ENCODE results near the gene TBC1D1. TPM values are rescaled to one million over a fixed set of nuclear protein-coding genes. Genes with fewer than 3 reads are reported as not detected.

TBC1D1 gene
- total and polyA plus RNA-seq, 2 donors (not counting 3 experiments of a cell fraction or from before 2014, with no cell fraction given) = 63.5 to 116 TPM

GRCh38 chr4:38099908-38100407 is 209.1 kb downstream of the TBC1D1 start:
- Histone ChIP-seq H3K4me3 (replicated peaks in 1 of 3; ENCODE audit: insufficient read depth in 1 of 3, low read depth in 1 of 3, low read length in 3 of 3) (no peak overlapping the region), H3K4me2 (ENCODE audit: insufficient read depth, low read length) (peak overlapping the region; percentile 22), H3K36me3 (ENCODE audit: control insufficient read depth in 2 of 2, extremely low read depth in 1 of 2, insufficient read depth in 2 of 2, low read length in 2 of 2) (peaks cover 0 to 2% of the 10 kb centered on the region in 2 experiments), H3K9me3 (replicated peaks; ENCODE audit: control insufficient read depth, insufficient read depth, low read length) (no peaks in the 10 kb centered on the region), H2AFZ (ENCODE audit: low read depth, low read length) (no peak overlapping the region), H3K27me3 (ENCODE audit: control insufficient read depth in 2 of 2, insufficient read depth in 2 of 2, low read length in 2 of 2) (no peaks in the 10 kb centered on the region), H3K9ac (replicated peaks; ENCODE audit: extremely low read depth, insufficient read depth, low read length) (peak overlapping the region; percentile 20), H4K20me1 (replicated peaks; ENCODE audit: control insufficient read depth, extremely low read depth, insufficient read depth, low read length) (no peaks in the 10 kb centered on the region), H3K27ac (ENCODE audit: insufficient read depth, low read depth, low read length) (peak overlapping the region; percentile 66), H3K79me2 (ENCODE audit: control insufficient read depth, insufficient read depth, low read length) (no peaks in the 10 kb centered on the region), H3K4me1 (ENCODE audit: control insufficient read depth, extremely low read depth, insufficient read depth, low read length) (peaks cover 12% of the 10 kb centered on the region), H3K9me1 (replicated peaks; ENCODE audit: control insufficient read depth, extremely low read depth, insufficient read depth, low read length) (no peaks in the 10 kb centered on the region)
- ChIA-PET CTCF (interaction anchor here (0.7 to 1.4 kb wide), 4 partner anchors 10 to 659 kb away, joined by 3 to 5 read pairs (median 4); no protein-coding TSS in a partner anchor), POLR2A (interaction anchor here (0.8 kb wide), 1 partner anchor 15 kb away, joined by 3 read pairs; no protein-coding TSS in a partner anchor)
- dilution Hi-C loops (cut with MboI; ENCODE audit: extremely low pct_ligation_motif_present, low sequenced_read_pairs) (no loop called here), intact Hi-C loops (cut with micrococcal nuclease) (no loop called here)
- no TSS peak for BruUV-seq (replicated peaks)
- FAIRE-seq (no peak), DNase-seq (ENCODE audit: low read depth, low spot score) (peak; percentile 84)
- TF ChIP-seq, protein P1, sequence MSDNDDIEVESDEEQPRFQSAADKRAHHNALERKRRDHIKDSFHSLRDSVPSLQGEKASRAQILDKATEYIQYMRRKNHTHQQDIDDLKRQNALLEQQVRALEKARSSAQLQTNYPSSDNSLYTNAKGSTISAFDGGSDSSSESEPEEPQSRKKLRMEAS (IDR thresholded peaks at IDR 0.05; ENCODE audit: insufficient read depth, insufficient read length) = no peak
- TF ChIP-seq, protein P2, sequence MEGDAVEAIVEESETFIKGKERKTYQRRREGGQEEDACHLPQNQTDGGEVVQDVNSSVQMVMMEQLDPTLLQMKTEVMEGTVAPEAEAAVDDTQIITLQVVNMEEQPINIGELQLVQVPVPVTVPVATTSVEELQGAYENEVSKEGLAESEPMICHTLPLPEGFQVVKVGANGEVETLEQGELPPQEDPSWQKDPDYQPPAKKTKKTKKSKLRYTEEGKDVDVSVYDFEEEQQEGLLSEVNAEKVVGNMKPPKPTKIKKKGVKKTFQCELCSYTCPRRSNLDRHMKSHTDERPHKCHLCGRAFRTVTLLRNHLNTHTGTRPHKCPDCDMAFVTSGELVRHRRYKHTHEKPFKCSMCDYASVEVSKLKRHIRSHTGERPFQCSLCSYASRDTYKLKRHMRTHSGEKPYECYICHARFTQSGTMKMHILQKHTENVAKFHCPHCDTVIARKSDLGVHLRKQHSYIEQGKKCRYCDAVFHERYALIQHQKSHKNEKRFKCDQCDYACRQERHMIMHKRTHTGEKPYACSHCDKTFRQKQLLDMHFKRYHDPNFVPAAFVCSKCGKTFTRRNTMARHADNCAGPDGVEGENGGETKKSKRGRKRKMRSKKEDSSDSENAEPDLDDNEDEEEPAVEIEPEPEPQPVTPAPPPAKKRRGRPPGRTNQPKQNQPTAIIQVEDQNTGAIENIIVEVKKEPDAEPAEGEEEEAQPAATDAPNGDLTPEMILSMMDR (IDR thresholded peaks at IDR 0.05; ENCODE audit: extremely low read depth in 1 of 2, insufficient read depth in 1 of 2, low read depth in 1 of 2, low read length in 2 of 2) = no peak
- TF ChIP-seq FOS (IDR thresholded peaks at IDR 0.05; ENCODE audit: borderline replicate concordance, insufficient read depth, low read length) (no peak), EZH2 (IDR thresholded peaks at IDR 0.05; ENCODE audit: borderline replicate concordance, low read depth, low read length, severe bottlenecking) (no peak), POLR2AphosphoS5 (IDR thresholded peaks at IDR 0.05; ENCODE audit: insufficient read depth, low read depth, low read length) (no peak), POLR2A (IDR thresholded peaks at IDR 0.05; ENCODE audit: low read depth, low read length) (no peak), MYC (IDR thresholded peaks at IDR 0.05; ENCODE audit: low read depth, low read length) (no peak), JUN (IDR thresholded peaks at IDR 0.05; ENCODE audit: borderline replicate concordance, insufficient read depth, insufficient read length, low read depth) (no peak), GATA2 (IDR thresholded peaks at IDR 0.05; ENCODE audit: insufficient read depth, insufficient read length, low read depth, low read length) (no peak)

All from endothelial cell of umbilical vein (primary cell).